HepG2 (cell line): ENCODE data around the gene CCDC191. TPM values are rescaled to one million over a fixed set of nuclear protein-coding genes. Genes with fewer than 3 reads are reported as not detected.

ENCODE experiments used
- ATAC-seq: fragments of 200-7000 bp; cut with Tn5 transposase; 3 replicates; pipeline ENCODE4 v1.9.1; 2020; ENCODE audit warnings: mild to moderate bottlenecking, moderate library complexity
- BruUV-seq: library from RNA; stranded (reverse); fragments of 400-500 nt; replicated peaks from 2 replicates; lab custom pipeline; 2021; lab: Mats Ljungman, UMichigan
- CTCF ChIA-PET: fragments of 300-600 bp; formaldehyde crosslinking; extraction: SDS; loops from one replicate; lab custom pipeline; 2021; ENCODE audit warnings: low total read pairs, inconsistent platforms, low intra/inter-chr PET ratio; lab: Yijun Ruan, JAX
- POLR2A ChIA-PET: fragments of 350-600 bp; sonication (Branson Sonifier 250); formaldehyde crosslinking; loops from one replicate; lab custom pipeline; 2020; ENCODE audit warnings: antibody characterized with exemption, inconsistent platforms; lab: Yijun Ruan, JAX
- DNase-seq: peaks from one replicate; pipeline ENCODE4 v3.0.0-alpha.2; 2015; ENCODE audit warnings: low spot score
- FAIRE-seq: peaks from 3 replicates; lab custom pipeline; 2011; peaks lifted over from hg19 to GRCh38; lab: Jason Lieb, UNC
- H2AFZ ChIP-seq: one replicate; pipeline ENCODE4 v1.6.1; 2011; ENCODE audit warnings: low read length, inconsistent platforms
- H3K27ac ChIP-seq: fragments of 300-600 bp; 3 replicates; pipeline ENCODE4 v1.8.0; 2011; ENCODE audit warnings: mixed run types, mild to moderate bottlenecking, mixed read lengths, low read length, inconsistent platforms; ENCODE audit not compliant: insufficient read depth; ENCODE audit errors: extremely low read length
- H3K27me3 ChIP-seq, 2 experiments: fragments of 200-600 bp in 1 of 2; 2 replicates in 1 of 2; 3 replicates in 1 of 2; pipeline versions ENCODE4 v1.6.0 to v1.8.0; 2011; ENCODE audit warnings: low read length in 2 of 2, mild to moderate bottlenecking in 2 of 2, moderate library complexity in 2 of 2, inconsistent platforms in 1 of 2; ENCODE audit not compliant: insufficient read depth in 2 of 2, control insufficient read depth in 1 of 2
- H3K36me3 ChIP-seq, 2 experiments: fragments of 200-600 bp in 1 of 2; replicated peaks in 1 of 2; 2 replicates in 1 of 2; 3 replicates in 1 of 2; pipeline versions ENCODE4 v1.5.1 to v1.8.0; 2011; ENCODE audit warnings: low read length in 2 of 2, inconsistent platforms in 1 of 2; ENCODE audit not compliant: insufficient read depth in 2 of 2, control insufficient read depth in 1 of 2
- H3K4me1 ChIP-seq: 2 replicates; pipeline ENCODE4 v1.5.1; 2012; ENCODE audit warnings: low read length, inconsistent platforms; ENCODE audit not compliant: insufficient read depth
- H3K4me2 ChIP-seq: 2 replicates; pipeline ENCODE4 v1.6.0; 2011; ENCODE audit warnings: low read depth, low read length, inconsistent platforms
- H3K4me3 ChIP-seq, 3 experiments: fragments of 200-600 bp in 1 of 3; sonication (generic), shearing (Covaris generic) in 1 of 3; replicated peaks in 1 of 3; 2 replicates each; pipeline ENCODE4 v1.5.1; 2011 to 2016; ENCODE audit warnings: low read length in 3 of 3, inconsistent platforms in 2 of 3, low read depth in 2 of 3, mild to moderate bottlenecking in 2 of 3, control low read depth in 1 of 3, mixed read lengths in 1 of 3; ENCODE audit not compliant: insufficient read depth in 1 of 3
- H3K79me2 ChIP-seq: one replicate; pipeline ENCODE4 v1.6.1; 2011; ENCODE audit warnings: low read length, inconsistent platforms; ENCODE audit not compliant: insufficient read depth
- H3K9ac ChIP-seq: 2 replicates; pipeline ENCODE4 v1.6.0; 2011; ENCODE audit warnings: mild to moderate bottlenecking, low read depth, low read length, inconsistent platforms; ENCODE audit not compliant: insufficient read depth
- H3K9me3 ChIP-seq: 2 replicates; pipeline ENCODE4 v1.5.1; 2012; ENCODE audit warnings: mild to moderate bottlenecking, low read length
- H4K20me1 ChIP-seq: 2 replicates; pipeline ENCODE4 v1.6.0; 2011; ENCODE audit warnings: inconsistent platforms, mild to moderate bottlenecking, low read length, moderate library complexity; ENCODE audit not compliant: insufficient read depth
- ERF ChIP-seq: IDR thresholded peaks from 2 replicates; pipeline ENCODE4 v1.6.1; 2018; ENCODE audit warnings: missing biosample characterization, missing genetic modification reagents
- IKZF4 ChIP-seq: sonication (generic); formaldehyde crosslinking; IDR thresholded peaks from 2 replicates; pipeline ENCODE4 v1.5.1; 2020; ENCODE audit warnings: borderline replicate concordance, mild to moderate bottlenecking, low read depth, missing genetic modification reagents; ENCODE audit errors: not compliant biosample characterization
- NR2F6 ChIP-seq, 2 experiments: IDR thresholded peaks; 2 replicates each; pipeline ENCODE4 v1.6.1; 2016; ENCODE audit warnings: antibody characterized with exemption in 1 of 2, mild to moderate bottlenecking in 1 of 2
- POLR2AphosphoS2 ChIP-seq: IDR thresholded peaks from 2 replicates; pipeline ENCODE4 v1.6.1; 2011; ENCODE audit warnings: low read depth, low read length, improper control_type of control experiment
- SMARCE1 ChIP-seq: fragments of 450-650 bp; IDR thresholded peaks from 2 replicates; pipeline ENCODE4 v1.6.1; 2017; ENCODE audit warnings: borderline replicate concordance
- ZNF207 ChIP-seq: fragments of 450-650 bp; IDR thresholded peaks from 2 replicates; pipeline ENCODE4 v1.6.1; 2016; ENCODE audit warnings: antibody characterized with exemption, borderline replicate concordance
- ZNF335 ChIP-seq: sonication (generic); formaldehyde crosslinking; IDR thresholded peaks from 2 replicates; pipeline ENCODE4 v1.4.0; 2020; ENCODE audit warnings: missing genetic modification reagents
- ZNF549 ChIP-seq: sonication (generic); formaldehyde crosslinking; IDR thresholded peaks from 2 replicates; pipeline ENCODE4 v1.5.0; 2020; ENCODE audit warnings: missing genetic modification reagents
- ZNF788 ChIP-seq: sonication (generic); formaldehyde crosslinking; IDR thresholded peaks from 2 replicates; pipeline ENCODE4 v1.5.0; 2020; ENCODE audit warnings: mild to moderate bottlenecking, missing genetic modification reagents, borderline replicate concordance
- ZNF878 ChIP-seq: sonication (generic); formaldehyde crosslinking; IDR thresholded peaks from 2 replicates; pipeline ENCODE4 v1.8.1; 2023; ENCODE audit warnings: mild to moderate bottlenecking, missing genetic modification reagents, moderate library complexity
- in situ Hi-C: cut with HindIII; loops from 2 replicates; pipeline ENCODE4 v1.10.0; 2017; ENCODE audit warnings: low pct_unique_long_range_greater_than_20kb; ENCODE audit not compliant: extremely low pct_ligation_motif_present
- intact Hi-C: fragments of 100-400 bp; cut with micrococcal nuclease; formaldehyde crosslinking; loops from one replicate; pipeline ENCODE4 v1.10.0; 2022; ENCODE audit not compliant: unreplicated experiment
- polyA plus RNA-seq, 8 experiments: library from polyadenylated mRNA; depleted of rRNA in 3 of 8; stranded (reverse) in 7 of 8; unstranded in 1 of 8; fragments of >200 nt; fragmentation: Illumina TruSeq in 4 of 8; extraction: Trizol in 4 of 8; gene quantifications; 2 replicates each; pipeline versions ENCODE4 v1.2.1 to v1.2.3, GENCODE V29; 2011 to 2016; ENCODE audit warnings: low read depth in 4 of 8, missing spikeins in 1 of 8, mixed read lengths in 1 of 8; ENCODE audit not compliant: insufficient read depth in 1 of 8
- total RNA-seq, 5 experiments: library from RNA; depleted of rRNA; stranded (reverse); fragments of >200 nt; fragmentation: Illumina TruSeq; extraction: Trizol; gene quantifications; 2 replicates each; pipeline ENCODE4 v1.2.3, GENCODE V29; 2016; ENCODE audit warnings: low read depth in 1 of 5
- TF ChIP-seq, protein P1 (sequence below): sonication (generic); formaldehyde crosslinking; IDR thresholded peaks from 2 replicates; pipeline ENCODE4 v1.5.0; 2020; ENCODE audit warnings: mild to moderate bottlenecking, missing genetic modification reagents, borderline replicate concordance
- TF ChIP-seq, protein P2 (sequence below): sonication (generic); formaldehyde crosslinking; IDR thresholded peaks from 2 replicates; pipeline ENCODE4 v1.4.0; 2020; ENCODE audit warnings: mild to moderate bottlenecking, missing genetic modification reagents
- TF ChIP-seq, protein P3 (sequence below): sonication (generic); formaldehyde crosslinking; IDR thresholded peaks from 2 replicates; pipeline ENCODE4 v1.5.0; 2020; ENCODE audit warnings: mild to moderate bottlenecking, low read depth, missing genetic modification reagents, borderline replicate concordance
- TF ChIP-seq, protein P4 (sequence below): sonication (generic); formaldehyde crosslinking; conservative IDR thresholded peaks from 2 replicates; pipeline ENCODE4 v1.8.1; 2023; ENCODE audit warnings: missing genetic modification reagents
- TF ChIP-seq, protein P5 (sequence below): sonication (generic); formaldehyde crosslinking; IDR thresholded peaks from 2 replicates; pipeline ENCODE4 v1.5.0; 2020; ENCODE audit warnings: mild to moderate bottlenecking, missing genetic modification reagents

CCDC191 gene
- total and polyA plus RNA-seq, 2 of the 13 experiments (the other 11 are each of a cell fraction or from before 2014, with no cell fraction given), result 0.91 to 1.4 TPM

DNA sequence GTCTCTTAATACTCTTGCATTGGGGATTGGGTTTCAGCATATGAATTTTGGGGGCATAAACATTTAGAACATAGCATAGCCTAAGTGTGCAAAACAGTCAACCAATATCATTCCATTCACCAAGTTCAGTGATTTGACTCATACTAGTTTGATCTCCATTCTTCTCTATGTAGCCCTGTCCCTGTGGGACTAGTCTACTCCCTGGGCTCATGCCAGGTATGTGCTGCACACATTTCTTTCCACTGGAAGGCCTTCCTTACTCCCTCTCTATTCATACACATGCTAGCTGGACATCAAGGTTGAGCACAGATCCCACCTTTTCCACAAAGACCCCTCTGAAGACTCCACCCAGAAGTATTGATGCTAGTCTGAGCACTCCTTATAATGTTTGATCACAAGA lies 103.4 kb downstream of the CCDC191 start:
- Histone ChIP-seq H4K20me1 (no peaks in the 10 kb centered on the region), H3K4me1 (no peaks in the 10 kb centered on the region), H2AFZ (no peak overlapping the region), H3K4me2 (no peak overlapping the region), H3K4me3 (no peak overlapping the region), H3K9me3 (no peaks in the 10 kb centered on the region), H3K27ac (no peak overlapping the region), H3K36me3 (no peaks in the 10 kb centered on the region), H3K27me3 (no peaks in the 10 kb centered on the region), H3K79me2 (no peaks in the 10 kb centered on the region), H3K9ac (no peak overlapping the region)
- ChIA-PET CTCF (no interaction called here), POLR2A (no interaction called here)
- intact Hi-C loops (no loop called here), in situ Hi-C loops (no loop called here)
- no peak for FAIRE-seq
- BruUV-seq, result no TSS peak
- no peak for ATAC-seq
- no peak for DNase-seq
- TF ChIP-seq ZNF207, result no peak
- TF ChIP-seq POLR2AphosphoS2, result no peak
- TF ChIP-seq IKZF4, result no peak
- TF ChIP-seq, protein P1, sequence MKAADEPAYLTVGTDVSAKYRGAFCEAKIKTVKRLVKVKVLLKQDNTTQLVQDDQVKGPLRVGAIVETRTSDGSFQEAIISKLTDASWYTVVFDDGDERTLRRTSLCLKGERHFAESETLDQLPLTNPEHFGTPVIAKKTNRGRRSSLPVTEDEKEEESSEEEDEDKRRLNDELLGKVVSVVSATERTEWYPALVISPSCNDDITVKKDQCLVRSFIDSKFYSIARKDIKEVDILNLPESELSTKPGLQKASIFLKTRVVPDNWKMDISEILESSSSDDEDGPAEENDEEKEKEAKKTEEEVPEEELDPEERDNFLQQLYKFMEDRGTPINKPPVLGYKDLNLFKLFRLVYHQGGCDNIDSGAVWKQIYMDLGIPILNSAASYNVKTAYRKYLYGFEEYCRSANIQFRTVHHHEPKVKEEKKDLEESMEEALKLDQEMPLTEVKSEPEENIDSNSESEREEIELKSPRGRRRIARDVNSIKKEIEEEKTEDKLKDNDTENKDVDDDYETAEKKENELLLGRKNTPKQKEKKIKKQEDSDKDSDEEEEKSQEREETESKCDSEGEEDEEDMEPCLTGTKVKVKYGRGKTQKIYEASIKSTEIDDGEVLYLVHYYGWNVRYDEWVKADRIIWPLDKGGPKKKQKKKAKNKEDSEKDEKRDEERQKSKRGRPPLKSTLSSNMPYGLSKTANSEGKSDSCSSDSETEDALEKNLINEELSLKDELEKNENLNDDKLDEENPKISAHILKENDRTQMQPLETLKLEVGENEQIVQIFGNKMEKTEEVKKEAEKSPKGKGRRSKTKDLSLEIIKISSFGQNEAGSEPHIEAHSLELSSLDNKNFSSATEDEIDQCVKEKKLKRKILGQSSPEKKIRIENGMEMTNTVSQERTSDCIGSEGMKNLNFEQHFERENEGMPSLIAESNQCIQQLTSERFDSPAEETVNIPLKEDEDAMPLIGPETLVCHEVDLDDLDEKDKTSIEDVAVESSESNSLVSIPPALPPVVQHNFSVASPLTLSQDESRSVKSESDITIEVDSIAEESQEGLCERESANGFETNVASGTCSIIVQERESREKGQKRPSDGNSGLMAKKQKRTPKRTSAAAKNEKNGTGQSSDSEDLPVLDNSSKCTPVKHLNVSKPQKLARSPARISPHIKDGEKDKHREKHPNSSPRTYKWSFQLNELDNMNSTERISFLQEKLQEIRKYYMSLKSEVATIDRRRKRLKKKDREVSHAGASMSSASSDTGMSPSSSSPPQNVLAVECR, result no peak
- TF ChIP-seq ZNF788, result no peak
- TF ChIP-seq, protein P2, sequence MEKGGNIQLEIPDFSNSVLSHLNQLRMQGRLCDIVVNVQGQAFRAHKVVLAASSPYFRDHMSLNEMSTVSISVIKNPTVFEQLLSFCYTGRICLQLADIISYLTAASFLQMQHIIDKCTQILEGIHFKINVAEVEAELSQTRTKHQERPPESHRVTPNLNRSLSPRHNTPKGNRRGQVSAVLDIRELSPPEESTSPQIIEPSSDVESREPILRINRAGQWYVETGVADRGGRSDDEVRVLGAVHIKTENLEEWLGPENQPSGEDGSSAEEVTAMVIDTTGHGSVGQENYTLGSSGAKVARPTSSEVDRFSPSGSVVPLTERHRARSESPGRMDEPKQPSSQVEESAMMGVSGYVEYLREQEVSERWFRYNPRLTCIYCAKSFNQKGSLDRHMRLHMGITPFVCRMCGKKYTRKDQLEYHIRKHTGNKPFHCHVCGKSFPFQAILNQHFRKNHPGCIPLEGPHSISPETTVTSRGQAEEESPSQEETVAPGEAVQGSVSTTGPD (CRISPR knock-in tag), result no peak
- TF ChIP-seq, protein P3, sequence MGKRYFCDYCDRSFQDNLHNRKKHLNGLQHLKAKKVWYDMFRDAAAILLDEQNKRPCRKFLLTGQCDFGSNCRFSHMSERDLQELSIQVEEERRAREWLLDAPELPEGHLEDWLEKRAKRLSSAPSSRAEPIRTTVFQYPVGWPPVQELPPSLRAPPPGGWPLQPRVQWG (CRISPR knock-in tag), result no peak
- no peak for TF ChIP-seq ZNF549
- TF ChIP-seq SMARCE1, result no peak
- TF ChIP-seq, protein P4, sequence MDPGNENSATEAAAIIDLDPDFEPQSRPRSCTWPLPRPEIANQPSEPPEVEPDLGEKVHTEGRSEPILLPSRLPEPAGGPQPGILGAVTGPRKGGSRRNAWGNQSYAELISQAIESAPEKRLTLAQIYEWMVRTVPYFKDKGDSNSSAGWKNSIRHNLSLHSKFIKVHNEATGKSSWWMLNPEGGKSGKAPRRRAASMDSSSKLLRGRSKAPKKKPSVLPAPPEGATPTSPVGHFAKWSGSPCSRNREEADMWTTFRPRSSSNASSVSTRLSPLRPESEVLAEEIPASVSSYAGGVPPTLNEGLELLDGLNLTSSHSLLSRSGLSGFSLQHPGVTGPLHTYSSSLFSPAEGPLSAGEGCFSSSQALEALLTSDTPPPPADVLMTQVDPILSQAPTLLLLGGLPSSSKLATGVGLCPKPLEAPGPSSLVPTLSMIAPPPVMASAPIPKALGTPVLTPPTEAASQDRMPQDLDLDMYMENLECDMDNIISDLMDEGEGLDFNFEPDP (CRISPR knock-in tag), result no peak
- TF ChIP-seq, protein P5, sequence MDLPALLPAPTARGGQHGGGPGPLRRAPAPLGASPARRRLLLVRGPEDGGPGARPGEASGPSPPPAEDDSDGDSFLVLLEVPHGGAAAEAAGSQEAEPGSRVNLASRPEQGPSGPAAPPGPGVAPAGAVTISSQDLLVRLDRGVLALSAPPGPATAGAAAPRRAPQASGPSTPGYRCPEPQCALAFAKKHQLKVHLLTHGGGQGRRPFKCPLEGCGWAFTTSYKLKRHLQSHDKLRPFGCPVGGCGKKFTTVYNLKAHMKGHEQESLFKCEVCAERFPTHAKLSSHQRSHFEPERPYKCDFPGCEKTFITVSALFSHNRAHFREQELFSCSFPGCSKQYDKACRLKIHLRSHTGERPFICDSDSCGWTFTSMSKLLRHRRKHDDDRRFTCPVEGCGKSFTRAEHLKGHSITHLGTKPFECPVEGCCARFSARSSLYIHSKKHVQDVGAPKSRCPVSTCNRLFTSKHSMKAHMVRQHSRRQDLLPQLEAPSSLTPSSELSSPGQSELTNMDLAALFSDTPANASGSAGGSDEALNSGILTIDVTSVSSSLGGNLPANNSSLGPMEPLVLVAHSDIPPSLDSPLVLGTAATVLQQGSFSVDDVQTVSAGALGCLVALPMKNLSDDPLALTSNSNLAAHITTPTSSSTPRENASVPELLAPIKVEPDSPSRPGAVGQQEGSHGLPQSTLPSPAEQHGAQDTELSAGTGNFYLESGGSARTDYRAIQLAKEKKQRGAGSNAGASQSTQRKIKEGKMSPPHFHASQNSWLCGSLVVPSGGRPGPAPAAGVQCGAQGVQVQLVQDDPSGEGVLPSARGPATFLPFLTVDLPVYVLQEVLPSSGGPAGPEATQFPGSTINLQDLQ (CRISPR knock-in tag), result no peak
- TF ChIP-seq ZNF878 (CRISPR knock-in tag), result no peak
- no peak for TF ChIP-seq ZNF335 (CRISPR knock-in tag)
- TF ChIP-seq ERF (CRISPR knock-in tag), result no peak
- no peak for TF ChIP-seq NR2F6 (IDR thresholded peaks at IDR 0.05)
- TF ChIP-seq NR2F6 (CRISPR knock-in tag; IDR thresholded peaks at IDR 0.05), result no peak
